ENCODE results near the gene RAD51B. TPM values are rescaled to one million over a fixed set of nuclear protein-coding genes. Genes with fewer than 3 reads are reported as not detected.

The RAD51B gene
- total RNA-seq, 4 donors from 2014 or later: 6.2 to 39.9 (median 12.9) TPM

- peak overlapping the region; percentile 87 to 95 (median 92) for H3K27ac ChIP-seq
- H3K4me3 ChIP-seq: no peak overlapping the region
- no peaks in the 10 kb centered on the region for H3K27me3 ChIP-seq
- no peaks in the 10 kb centered on the region for H3K36me3 ChIP-seq
- intact Hi-C loops (cut with DNase I): no loop called here
- no peaks in the 10 kb centered on the region for H3K9me3 ChIP-seq
- DNase-seq: no peak
- TF ChIP-seq POLR2A (IDR thresholded peaks at IDR 0.05): no peak
- H3K4me1 ChIP-seq: peaks cover 30 to 64% (median 51%) of the 10 kb centered on the region in 3 donors
- WGBS, 2 donors: 39 to 62% methylated on average over 12 to 13 of the region's 16 CpGs
These were observed 885.4 kb downstream of the RAD51B start for GRCh38 chr14:68704736-68705720.

- Histone ChIP-seq H3K27me3 (no peaks in the 10 kb centered on the region), H3K4me3 (no peak overlapping the region), H3K9me3 (no peaks in the 10 kb centered on the region), H3K4me1 (peaks cover 30 to 67% (median 51%) of the 10 kb centered on the region in 3 donors), H3K36me3 (no peaks in the 10 kb centered on the region), H3K27ac (peak overlapping the region; percentile 87 to 95 (median 92))
- TF ChIP-seq POLR2A (IDR thresholded peaks at IDR 0.05): no peak
- TF ChIP-seq, protein P1, sequence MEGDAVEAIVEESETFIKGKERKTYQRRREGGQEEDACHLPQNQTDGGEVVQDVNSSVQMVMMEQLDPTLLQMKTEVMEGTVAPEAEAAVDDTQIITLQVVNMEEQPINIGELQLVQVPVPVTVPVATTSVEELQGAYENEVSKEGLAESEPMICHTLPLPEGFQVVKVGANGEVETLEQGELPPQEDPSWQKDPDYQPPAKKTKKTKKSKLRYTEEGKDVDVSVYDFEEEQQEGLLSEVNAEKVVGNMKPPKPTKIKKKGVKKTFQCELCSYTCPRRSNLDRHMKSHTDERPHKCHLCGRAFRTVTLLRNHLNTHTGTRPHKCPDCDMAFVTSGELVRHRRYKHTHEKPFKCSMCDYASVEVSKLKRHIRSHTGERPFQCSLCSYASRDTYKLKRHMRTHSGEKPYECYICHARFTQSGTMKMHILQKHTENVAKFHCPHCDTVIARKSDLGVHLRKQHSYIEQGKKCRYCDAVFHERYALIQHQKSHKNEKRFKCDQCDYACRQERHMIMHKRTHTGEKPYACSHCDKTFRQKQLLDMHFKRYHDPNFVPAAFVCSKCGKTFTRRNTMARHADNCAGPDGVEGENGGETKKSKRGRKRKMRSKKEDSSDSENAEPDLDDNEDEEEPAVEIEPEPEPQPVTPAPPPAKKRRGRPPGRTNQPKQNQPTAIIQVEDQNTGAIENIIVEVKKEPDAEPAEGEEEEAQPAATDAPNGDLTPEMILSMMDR (IDR thresholded peaks at IDR 0.05): no peak
- 36 to 51% methylated on average over 3 to 7 of the region's 10 CpGs for WGBS, 2 donors
- intact Hi-C loops (cut with DNase I): no loop called here
- no peak for DNase-seq
These were observed 886.2 kb downstream of the RAD51B start for GRCh38 chr14:68705741-68706283.

GRCh38 chr14:68707482-68707881 lies 887.9 kb downstream of the RAD51B start:
- H3K27me3 ChIP-seq: no peaks in the 10 kb centered on the region
- no peak for DNase-seq
- H3K4me1 ChIP-seq: peaks cover 30 to 78% (median 50%) of the 10 kb centered on the region in 3 donors

GRCh38 chr14:68708343-68708742 lies 888.8 kb downstream of the RAD51B start:
- Histone ChIP-seq H3K4me1 (peaks cover 22 to 74% (median 42%) of the 10 kb centered on the region in 3 donors), H3K27me3 (no peaks in the 10 kb centered on the region), H3K4me3 (no peak overlapping the region), H3K9me3 (no peaks in the 10 kb centered on the region), H3K27ac (peak overlapping the region in 3 of 4 donors; percentile 90 to 95 (median 93)), H3K36me3 (no peaks in the 10 kb centered on the region)
- intact Hi-C loops (cut with DNase I): no loop called here
- DNase-seq: no peak
- no peak for TF ChIP-seq POLR2A (IDR thresholded peaks at IDR 0.05)
- TF ChIP-seq, protein P1 (IDR thresholded peaks at IDR 0.05): no peak
- 80 to 83% methylated on average over 1 of the region's 5 CpGs for WGBS, 2 donors

More at GRCh38 chr14:68707482-68707881, 887.9 kb downstream of the RAD51B start:
- WGBS, 2 donors: 56 to 74% methylated on average over 4 of the region's 4 CpGs
- no peaks in the 10 kb centered on the region for H3K36me3 ChIP-seq
- no peak for TF ChIP-seq POLR2A (IDR thresholded peaks at IDR 0.05)
- TF ChIP-seq, protein P1 (IDR thresholded peaks at IDR 0.05): no peak
- intact Hi-C loops (cut with DNase I): no loop called here
- H3K4me3 ChIP-seq: no peak overlapping the region
- H3K9me3 ChIP-seq: no peaks in the 10 kb centered on the region
- H3K27ac ChIP-seq: peak overlapping the region; percentile 87 to 95 (median 92)

GRCh38 chr14:68709007-68709406 lies 889.4 kb downstream of the RAD51B start:
- intact Hi-C loops (cut with DNase I): no loop called here

More at GRCh38 chr14:68709007-68709406, 889.4 kb downstream of the RAD51B start:
- no peak for TF ChIP-seq POLR2A (IDR thresholded peaks at IDR 0.05)
- TF ChIP-seq, protein P1 (IDR thresholded peaks at IDR 0.05): no peak
- 71 to 78% methylated on average over 2 of the region's 2 CpGs for WGBS, 2 donors
- no peak for DNase-seq
- Histone ChIP-seq H3K4me3 (no peak overlapping the region), H3K27ac (no peak overlapping the region), H3K27me3 (no peaks in the 10 kb centered on the region), H3K9me3 (no peaks in the 10 kb centered on the region), H3K36me3 (no peaks in the 10 kb centered on the region), H3K4me1 (peaks cover 22 to 67% (median 35%) of the 10 kb centered on the region in 3 donors)
